GM18858 (cell line): ENCODE results near the gene MAPKBP1.

Experiments
- ATAC-seq: cut with Tn5 transposase; IDR thresholded peaks from one replicate; pipeline ENCODE4 v1.9.1; 2021; ENCODE audit not compliant: unreplicated experiment

MAPKBP1 gene

DNA sequence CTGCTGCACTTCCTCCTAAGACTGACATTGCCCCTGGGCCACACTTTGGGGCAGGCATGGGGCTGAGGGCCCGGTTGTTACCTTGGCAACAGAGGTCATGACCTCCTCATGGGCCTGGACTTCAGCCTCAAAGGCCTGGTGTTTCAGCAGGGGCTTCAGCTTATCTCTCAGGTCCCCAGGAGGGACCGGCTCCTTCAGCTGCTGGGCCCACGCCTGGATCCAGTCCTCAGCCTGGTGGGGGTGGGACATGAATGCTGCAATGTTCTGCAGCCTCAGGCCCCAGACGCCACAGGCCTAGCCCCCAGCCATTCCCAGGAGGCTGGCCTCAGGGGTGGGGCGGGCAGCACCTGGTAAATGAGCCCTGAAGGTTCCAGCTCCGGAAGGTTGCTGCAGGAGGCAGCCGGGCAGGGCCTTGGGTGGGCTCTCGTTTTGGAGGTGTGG lies 92.0 kb downstream of the MAPKBP1 start:
- ATAC-seq: no peak

- ATAC-seq: no peak
Observed at GRCh38 chr15:41866872-41867579, 92.7 kb downstream of the MAPKBP1 start.

DNA sequence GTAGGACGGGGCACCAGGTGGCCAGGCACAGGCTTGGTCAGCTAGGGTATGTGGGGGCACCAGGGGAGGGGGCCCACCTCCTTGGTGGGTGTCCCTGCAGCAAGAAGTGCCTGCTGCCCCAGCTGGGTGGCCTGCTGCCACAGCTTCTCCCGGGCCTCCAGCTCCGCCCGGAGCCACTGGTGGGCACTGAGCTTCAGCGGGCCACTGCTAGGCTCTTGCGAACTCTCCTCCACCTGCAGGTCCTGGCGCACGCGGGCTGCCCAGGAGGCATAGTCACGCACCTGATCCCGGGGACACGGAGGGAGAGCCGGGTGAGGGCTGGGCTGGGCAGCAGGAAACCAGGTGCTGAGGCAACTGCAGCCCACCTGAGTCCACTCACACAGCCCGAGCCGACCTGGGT lies 94.0 kb downstream of the MAPKBP1 start:
- no peak for ATAC-seq

- ATAC-seq: no peak
Observed at GRCh38 chr15:41869770-41870688, 95.7 kb downstream of the MAPKBP1 start.

DNA sequence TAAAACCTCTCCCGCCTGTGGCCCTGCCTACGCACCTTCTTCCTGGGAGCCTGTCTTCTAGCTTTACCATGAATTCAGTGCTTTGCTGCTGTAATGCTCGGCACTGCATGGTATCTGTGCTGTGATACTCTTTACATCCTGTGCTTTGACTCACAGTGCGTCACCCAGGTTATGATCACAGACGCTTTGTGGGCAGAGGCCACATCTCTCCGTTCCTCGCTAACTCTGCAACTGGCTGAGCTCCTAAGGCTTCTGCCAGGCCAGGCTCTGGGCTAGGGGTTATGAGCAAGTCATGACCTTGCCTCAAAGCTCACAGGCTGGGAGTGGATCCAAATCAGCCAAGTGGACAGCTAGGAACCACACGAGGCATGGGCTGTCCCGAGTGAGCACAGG lies 96.4 kb downstream of the MAPKBP1 start:
- no peak for ATAC-seq

DNA sequence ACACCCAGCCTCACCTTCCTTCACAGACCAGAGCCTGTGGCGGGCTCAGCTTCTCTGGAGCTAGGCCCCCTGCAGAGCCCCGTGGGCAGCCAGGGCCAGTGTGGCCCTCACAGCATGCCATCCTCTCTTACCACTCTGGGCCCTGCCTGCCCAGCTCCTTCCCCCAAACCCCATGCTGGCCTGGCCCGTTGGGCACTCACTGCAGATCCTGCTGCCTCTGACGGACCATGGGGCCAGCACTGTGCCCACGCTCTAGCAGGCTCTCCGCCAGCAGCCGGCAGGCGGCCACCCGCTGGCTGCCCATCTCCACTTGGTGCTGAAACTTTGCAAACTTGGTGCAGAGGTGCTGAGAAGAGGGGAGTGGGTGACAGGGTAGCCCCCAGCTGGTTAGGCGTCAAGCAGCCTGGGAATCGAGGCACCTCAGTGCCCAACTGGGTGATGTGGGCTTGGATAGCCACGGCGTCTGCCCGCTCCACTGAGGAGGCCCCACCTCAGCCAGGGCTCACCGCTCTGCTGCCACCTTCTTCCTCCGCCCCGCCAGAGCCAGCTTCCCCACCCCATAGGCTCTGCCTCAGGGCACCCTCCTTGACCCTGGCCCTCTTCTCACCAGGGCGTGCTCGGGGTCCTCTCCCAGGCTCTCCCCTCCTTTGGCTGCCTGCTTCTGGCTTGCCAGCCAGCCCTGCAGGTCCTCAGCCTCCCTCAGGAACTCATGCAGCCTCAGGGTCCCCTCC lies 97.1 kb downstream of the MAPKBP1 start:
- ATAC-seq: no peak

- no peak for ATAC-seq
Observed at GRCh38 chr15:41872166-41872747, 98.0 kb downstream of the MAPKBP1 start.

DNA sequence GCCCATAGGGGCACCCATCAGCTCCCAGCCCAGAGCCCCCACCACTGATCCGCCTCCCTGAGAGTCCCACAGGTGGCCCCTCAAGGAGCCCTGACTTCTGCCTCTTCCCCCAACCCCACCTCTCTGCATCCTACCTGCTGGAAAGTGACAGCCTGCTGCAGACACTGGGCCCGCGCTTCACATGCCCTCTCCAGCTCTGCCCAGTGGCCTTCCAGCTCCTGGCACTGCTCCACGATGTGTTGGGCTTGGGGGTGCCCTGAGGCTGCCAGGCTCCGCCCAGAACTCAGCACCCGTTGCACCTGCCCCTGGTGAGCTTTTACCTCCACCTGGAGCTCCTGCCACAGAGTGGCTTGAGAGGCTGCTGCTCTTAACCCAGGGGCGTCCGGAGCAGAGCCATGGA lies 99.4 kb downstream of the MAPKBP1 start:
- no peak for ATAC-seq

GRCh38 chr15:41874736-41875135 lies 100.5 kb downstream of the MAPKBP1 start:
- ATAC-seq: no peak

DNA sequence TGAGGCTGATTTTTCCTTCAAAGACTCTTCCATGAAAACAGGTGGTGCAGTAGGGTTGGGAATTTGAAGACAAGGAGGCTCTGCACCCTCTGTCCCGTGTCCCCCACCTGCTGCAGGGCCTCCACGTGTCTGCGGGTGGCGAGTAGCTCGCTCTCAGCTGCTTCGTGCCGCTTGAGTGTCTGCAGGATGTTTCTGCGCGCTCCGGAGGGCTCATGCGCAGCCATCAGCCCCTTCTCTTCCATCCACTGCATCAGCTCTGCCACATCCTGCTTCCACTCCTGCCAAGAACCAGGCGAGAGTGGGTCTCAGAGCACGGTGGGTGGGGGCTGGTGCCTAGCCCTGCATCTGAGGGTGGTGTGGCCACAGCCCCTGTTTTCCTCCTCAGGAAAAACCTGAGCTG lies 101.7 kb downstream of the MAPKBP1 start:
- no peak for ATAC-seq

DNA sequence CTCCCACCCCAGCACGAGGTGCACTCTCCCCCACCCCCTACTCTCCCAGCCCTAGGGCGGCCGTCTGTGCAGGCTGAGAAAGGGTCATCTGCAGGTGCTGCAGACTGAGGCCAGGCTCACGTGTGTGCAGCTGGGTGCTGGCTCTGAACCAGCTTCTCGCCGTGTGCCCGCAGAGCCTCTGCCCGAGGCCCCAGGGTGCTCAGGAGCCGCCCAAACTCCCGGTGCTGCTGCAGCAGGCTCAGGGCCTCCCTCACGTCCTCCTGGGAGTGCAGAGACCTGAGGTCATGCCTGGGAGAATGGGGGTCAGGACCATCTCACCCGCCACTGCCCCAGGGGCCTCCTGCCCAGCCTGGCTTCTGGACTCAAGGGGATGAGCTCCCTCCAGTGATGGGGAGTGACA lies 102.4 kb downstream of the MAPKBP1 start:
- no peak for ATAC-seq
